ENCODE results near the gene TOPBP1. TPM values are rescaled to one million over a fixed set of nuclear protein-coding genes. Genes with fewer than 3 reads are reported as not detected.

Gene TOPBP1
- total RNA-seq: 30.5 and 40.0 TPM in 2 replicates

DNA sequence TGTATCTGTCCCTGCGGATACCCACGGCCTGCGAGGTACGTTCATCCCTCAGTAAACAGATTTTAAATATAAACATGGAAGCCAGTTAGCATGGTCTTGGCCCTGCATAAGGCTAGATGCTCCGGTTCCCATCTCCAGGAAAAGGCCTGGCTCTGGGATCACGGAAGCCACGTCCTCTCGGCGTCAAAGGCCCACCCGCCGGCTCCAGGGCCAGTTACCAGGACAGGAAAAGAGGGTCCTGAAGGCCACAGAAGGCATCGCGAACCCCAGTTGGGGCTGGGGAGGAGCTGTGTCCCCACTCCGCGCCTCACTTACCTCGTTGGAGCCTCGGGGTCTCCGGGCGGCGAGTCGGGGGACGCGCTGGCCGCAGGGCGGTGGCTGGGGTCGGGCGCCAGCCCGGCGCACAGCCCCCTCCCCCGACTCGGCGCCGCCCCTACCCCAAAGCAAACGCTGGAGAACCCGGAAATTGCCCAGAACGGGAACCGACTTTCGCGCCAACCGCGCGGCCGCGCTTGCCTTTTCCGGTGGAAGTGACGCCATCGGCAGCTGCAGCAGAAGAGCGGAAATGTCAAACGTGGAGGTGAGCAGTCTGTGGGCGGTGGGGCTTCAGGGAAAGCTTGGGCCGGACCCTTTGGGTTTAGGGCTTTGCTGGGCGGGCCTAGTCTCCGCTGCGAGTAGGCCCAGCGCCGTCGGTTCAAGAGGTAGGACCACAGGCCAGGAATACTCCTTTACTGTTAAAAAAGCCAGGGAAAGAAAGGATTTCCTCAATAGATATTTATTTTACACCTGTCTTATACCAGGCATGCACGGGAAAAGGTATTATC lies at the start of gene TOPBP1:
Gene TOPBP1, minus strand, starts transcription at position 488 of the 824 bp plus-strand sequence. CDS start 814 bp downstream, outside the sequence.

GRCh38 chr3:133573629-133574194 lies 88.0 kb downstream of the TOPBP1 start, which contains the start of gene CDV3:
Gene CDV3 (plus strand): TSS chr3:133573686. CDS start chr3:133574045, 359 bp downstream.

Other genes with a start within 250 kb of the TOPBP1 start
- 98.0 and 121 TPM in 2 replicates for gene CDV3, start 88.3 kb downstream of the TOPBP1 start, total RNA-seq
- not detected in 2 replicates for gene TF, start 84.5 kb upstream of the TOPBP1 start, total RNA-seq
- 38.2 and 43.4 TPM in 2 replicates for gene SRPRB, start 143.9 kb upstream of the TOPBP1 start, total RNA-seq
- 0.15 and 0.34 TPM in 2 replicates for gene RAB6B, start 233.9 kb upstream of the TOPBP1 start, total RNA-seq

Data from bronchus fibroblast of lung (primary cell).